Thyroid gland (tissue), 4 donors: ENCODE data around the gene GPR137B. TPM values are rescaled to one million over a fixed set of nuclear protein-coding genes. Genes with fewer than 3 reads are reported as not detected.

Source experiments
- DNase-seq, 2 donors: peaks; one replicate each; pipeline ENCODE4 v3.0.0-alpha.2; 2019
- H3K27ac ChIP-seq, 3 donors: fragments of 200-600 bp; sonication (generic); 1 replicate in 2 of 3; 2 replicates in 1 of 3; pipeline ENCODE4 v1.5.1; 2016 to 2019; ENCODE audit warnings: mild to moderate bottlenecking in 1 of 3, moderate library complexity in 1 of 3
- H3K27me3 ChIP-seq: fragments of 200-600 bp; sonication (generic); one replicate; pipeline ENCODE4 v1.5.1; 2019
- H3K36me3 ChIP-seq, 2 donors: fragments of 200-600 bp; sonication (generic); one replicate each; pipeline ENCODE4 v1.5.1; 2016 to 2019
- H3K4me1 ChIP-seq, 2 donors: fragments of 200-600 bp; sonication (generic); one replicate each; pipeline ENCODE4 v1.5.1; 2017 to 2019
- H3K4me3 ChIP-seq, 3 donors: fragments of 200-600 bp; sonication (generic); replicated peaks in 1 of 3; 1 replicate in 2 of 3; 2 replicates in 1 of 3; pipeline ENCODE4 v1.5.1; 2016; ENCODE audit warnings: mild to moderate bottlenecking in 1 of 3
- H3K9me3 ChIP-seq: fragments of 200-600 bp; sonication (generic); one replicate; pipeline ENCODE4 v1.5.1; 2017
- POLR2A ChIP-seq, 2 donors: fragments of 450-650 bp; IDR thresholded peaks; one replicate each; pipeline ENCODE4 v1.6.1; 2017; ENCODE audit warnings: antibody characterized with exemption in 2 of 2, mild to moderate bottlenecking in 2 of 2, moderate library complexity in 1 of 2
- WGBS, 2 donors: methylation state at CpG; one replicate each; pipeline ENCODE4 v1.1.5; 2017; 5-methylcytosine and 5-hydroxymethylcytosine counted together
- intact Hi-C: fragments of 100-400 bp; cut with DNase I; formaldehyde crosslinking; loops from one replicate; pipeline ENCODE4 v1.15.1; 2023
- total RNA-seq, 4 donors: library from RNA; depleted of rRNA; stranded (reverse); fragments of >200 nt; gene quantifications; one replicate each; pipeline ENCODE4 v1.2.3, GENCODE V29; 2016
- TF ChIP-seq, protein P1 (sequence below), 6 experiments: fragments of 200-600 bp in 3 of 6; fragments of 450-650 bp in 3 of 6; sonication (generic) in 3 of 6; IDR thresholded peaks; one replicate each; pipeline ENCODE4 v1.5.1; 2016 to 2019; ENCODE audit warnings: antibody characterized with exemption in 6 of 6, mild to moderate bottlenecking in 2 of 6, inconsistent platforms in 1 of 6, moderate library complexity in 1 of 6

The GPR137B gene
- total RNA-seq, 4 donors from 2014 or later: 15.1 to 30.0 (median 15.6) TPM

GRCh38 chr1:236111527-236112331 lies 30.6 kb upstream of the GPR137B start:
- Histone ChIP-seq H3K27me3 (no peaks in the 10 kb centered on the region), H3K4me1 (no peaks in the 10 kb centered on the region), H3K4me3 (no peak overlapping the region), H3K9me3 (no peaks in the 10 kb centered on the region), H3K36me3 (no peaks in the 10 kb centered on the region), H3K27ac (no peak overlapping the region)
- 86 to 94% methylated on average over 17 of the region's 17 CpGs for WGBS, 2 donors
- TF ChIP-seq, protein P1, sequence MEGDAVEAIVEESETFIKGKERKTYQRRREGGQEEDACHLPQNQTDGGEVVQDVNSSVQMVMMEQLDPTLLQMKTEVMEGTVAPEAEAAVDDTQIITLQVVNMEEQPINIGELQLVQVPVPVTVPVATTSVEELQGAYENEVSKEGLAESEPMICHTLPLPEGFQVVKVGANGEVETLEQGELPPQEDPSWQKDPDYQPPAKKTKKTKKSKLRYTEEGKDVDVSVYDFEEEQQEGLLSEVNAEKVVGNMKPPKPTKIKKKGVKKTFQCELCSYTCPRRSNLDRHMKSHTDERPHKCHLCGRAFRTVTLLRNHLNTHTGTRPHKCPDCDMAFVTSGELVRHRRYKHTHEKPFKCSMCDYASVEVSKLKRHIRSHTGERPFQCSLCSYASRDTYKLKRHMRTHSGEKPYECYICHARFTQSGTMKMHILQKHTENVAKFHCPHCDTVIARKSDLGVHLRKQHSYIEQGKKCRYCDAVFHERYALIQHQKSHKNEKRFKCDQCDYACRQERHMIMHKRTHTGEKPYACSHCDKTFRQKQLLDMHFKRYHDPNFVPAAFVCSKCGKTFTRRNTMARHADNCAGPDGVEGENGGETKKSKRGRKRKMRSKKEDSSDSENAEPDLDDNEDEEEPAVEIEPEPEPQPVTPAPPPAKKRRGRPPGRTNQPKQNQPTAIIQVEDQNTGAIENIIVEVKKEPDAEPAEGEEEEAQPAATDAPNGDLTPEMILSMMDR (IDR thresholded peaks at IDR 0.05): no peak
- no peak for TF ChIP-seq POLR2A (IDR thresholded peaks at IDR 0.05)
- intact Hi-C loops: no loop called here
- DNase-seq: no peak

- H3K4me3 ChIP-seq: no peak overlapping the region
- H3K27ac ChIP-seq: no peak overlapping the region
- DNase-seq: no peak
- no peak for TF ChIP-seq POLR2A (IDR thresholded peaks at IDR 0.05)
- TF ChIP-seq, protein P1 (IDR thresholded peaks at IDR 0.05): no peak
- intact Hi-C loops: no loop called here
- no peaks in the 10 kb centered on the region for H3K36me3 ChIP-seq
- WGBS, 2 donors: 91 to 92% methylated on average over 4 to 6 of the region's 6 CpGs
- H3K4me1 ChIP-seq: no peaks in the 10 kb centered on the region
- no peaks in the 10 kb centered on the region for H3K9me3 ChIP-seq
- H3K27me3 ChIP-seq: no peaks in the 10 kb centered on the region
Measured at GRCh38 chr1:236112332-236112627, 30.1 kb upstream of the GPR137B start.

GRCh38 chr1:236113324-236114032 lies 28.9 kb upstream of the GPR137B start:
- Histone ChIP-seq H3K27ac (no peak overlapping the region), H3K4me1 (no peaks in the 10 kb centered on the region), H3K4me3 (no peak overlapping the region), H3K9me3 (no peaks in the 10 kb centered on the region), H3K27me3 (no peaks in the 10 kb centered on the region), H3K36me3 (no peaks in the 10 kb centered on the region)
- DNase-seq: no peak
- WGBS, 2 donors: 87 to 89% methylated on average over 15 of the region's 15 CpGs
- intact Hi-C loops: no loop called here
- TF ChIP-seq, protein P1 (IDR thresholded peaks at IDR 0.05): no peak
- TF ChIP-seq POLR2A (IDR thresholded peaks at IDR 0.05): no peak

GRCh38 chr1:236114076-236114747 lies 28.1 kb upstream of the GPR137B start:
- Histone ChIP-seq H3K27ac (no peak overlapping the region), H3K4me1 (no peaks in the 10 kb centered on the region), H3K27me3 (no peaks in the 10 kb centered on the region), H3K9me3 (no peaks in the 10 kb centered on the region), H3K4me3 (no peak overlapping the region), H3K36me3 (no peaks in the 10 kb centered on the region)
- no peak for DNase-seq
- intact Hi-C loops: no loop called here
- TF ChIP-seq, protein P1 (IDR thresholded peaks at IDR 0.05): no peak
- no peak for TF ChIP-seq POLR2A (IDR thresholded peaks at IDR 0.05)
- 98 to 99% methylated on average over 5 of the region's 5 CpGs for WGBS, 2 donors

DNA sequence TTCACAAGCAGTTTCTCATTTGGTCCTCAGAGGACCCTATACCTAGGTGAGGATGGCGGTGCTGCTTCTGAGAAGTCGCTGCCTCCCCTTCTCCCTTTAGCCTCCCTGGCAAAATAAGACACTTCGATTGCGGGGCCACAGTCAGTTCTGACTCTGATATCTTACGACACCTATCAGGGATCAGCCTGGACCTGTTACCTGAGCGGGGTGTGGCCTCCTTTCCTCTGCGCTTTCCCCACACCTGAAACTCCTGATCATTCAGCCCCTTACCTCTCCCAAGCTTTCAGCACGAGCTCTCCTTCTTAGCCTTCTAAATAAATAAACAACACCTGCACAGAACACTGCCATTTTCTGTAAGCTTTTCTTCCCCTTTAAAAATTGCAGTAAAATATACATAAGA lies 24.6 kb upstream of the GPR137B start:
- TF ChIP-seq POLR2A (IDR thresholded peaks at IDR 0.05): no peak
- TF ChIP-seq, protein P1 (IDR thresholded peaks at IDR 0.05): no peak
- no peaks in the 10 kb centered on the region for H3K36me3 ChIP-seq
- no peaks in the 10 kb centered on the region for H3K27me3 ChIP-seq
- no peak overlapping the region for H3K4me3 ChIP-seq
- intact Hi-C loops: no loop called here
- no peak overlapping the region for H3K27ac ChIP-seq
- 91 to 92% methylated on average over 8 of the region's 8 CpGs for WGBS, 2 donors
- no peak for DNase-seq
- H3K4me1 ChIP-seq: no peaks in the 10 kb centered on the region
- no peaks in the 10 kb centered on the region for H3K9me3 ChIP-seq
